Adrenal gland (tissue), 12 donors: ENCODE results near the gene FRMD5. TPM values are rescaled to one million over a fixed set of nuclear protein-coding genes. Genes with fewer than 3 reads are reported as not detected.

Experiments used
- DNase-seq, 7 donors: peaks; one replicate each; pipeline ENCODE4 v3.0.0-alpha.2; 2019 to 2020
- H3K27ac ChIP-seq, 5 donors: fragments of 200-600 bp; sonication (generic) in 4 of 5; 1 replicate in 3 of 5; 2 replicates in 2 of 5; pipeline versions ENCODE4 v1.5.1 to v1.8.0; 2016 to 2020; ENCODE audit warnings: mild to moderate bottlenecking in 1 of 5
- H3K27me3 ChIP-seq: fragments of 200-600 bp; 2 replicates; pipeline ENCODE4 v1.8.0; 2021
- H3K36me3 ChIP-seq, 2 donors: fragments of 200-600 bp; replicated peaks in 1 of 2; 1 replicate in 1 of 2; 2 replicates in 1 of 2; pipeline versions ENCODE4 v1.5.1 to v1.8.0; 2018 to 2022
- H3K4me1 ChIP-seq, 2 donors: fragments of 200-600 bp; replicated peaks in 1 of 2; 1 replicate in 1 of 2; 2 replicates in 1 of 2; pipeline versions ENCODE4 v1.5.1 to v1.8.0; 2018 to 2021
- H3K4me3 ChIP-seq, 4 donors: fragments of 200-600 bp; sonication (generic) in 3 of 4; one replicate each; pipeline ENCODE4 v1.5.1; 2016 to 2018
- H3K9me3 ChIP-seq, 3 donors: fragments of 200-600 bp; sonication (generic) in 1 of 3; replicated peaks in 1 of 3; 1 replicate in 2 of 3; 2 replicates in 1 of 3; pipeline versions ENCODE4 v1.5.1 to v1.8.0; 2016 to 2021
- POLR2A ChIP-seq, 2 donors: fragments of 450-650 bp; IDR thresholded peaks; one replicate each; pipeline ENCODE4 v1.6.1; 2017; ENCODE audit warnings: antibody characterized with exemption in 2 of 2, mild to moderate bottlenecking in 2 of 2, moderate library complexity in 1 of 2
- WGBS, 4 donors: extraction: QIAGEN DNeasy Blood & Tissue Kit in 2 of 4; methylation state at CpG; one replicate each; pipeline versions ENCODE4 v1.1.5 to v1.1.7; 2013 to 2017; 5-methylcytosine and 5-hydroxymethylcytosine counted together
- intact Hi-C, 2 donors: fragments of 100-400 bp; cut with DNase I; formaldehyde crosslinking; loops; one replicate each; pipeline versions ENCODE4 v1.14.1 to v1.15.0; 2022 to 2023
- polyA plus RNA-seq, 3 donors: library from polyadenylated mRNA; stranded (reverse); fragments of 200-250 nt in 2 of 3; fragments of 350-450 nt in 1 of 3; fragmentation: Illumina TruSeq in 1 of 3; extraction: RNeasy Lipid Tissue Mini Kit (QIAGEN cat#74804) in 1 of 3; gene quantifications; one replicate each; pipeline ENCODE4 v1.2.3, GENCODE V29; 2013 to 2014
- total RNA-seq, 9 donors: library from RNA; depleted of rRNA in 4 of 9; stranded (reverse); fragments of >200 nt in 4 of 9; fragments of 120-200 nt in 1 of 9; fragmentation: NEBNext Ultra II Directional in 1 of 9; extraction: Animal tissue kit (Norgen Biotek cat#: 25700) in 1 of 9; gene quantifications; one replicate each; pipeline versions ENCODE4 v1.1.0 to v1.2.4, GENCODE V29; 2013 to 2023
- TF ChIP-seq, protein P1 (sequence below), 6 experiments: fragments of 450-650 bp in 4 of 6; fragments of 200-600 bp in 2 of 6; sonication (generic) in 1 of 6; IDR thresholded peaks; 1 replicate in 5 of 6; 2 replicates in 1 of 6; pipeline versions ENCODE4 v1.5.1 to v1.8.0; 2016 to 2021; ENCODE audit warnings: antibody characterized with exemption in 6 of 6, mild to moderate bottlenecking in 2 of 6, moderate library complexity in 1 of 6
- donor health status: healthy with polysubstance abuse.
- donor health status: Bipolar disorder and iron deficiency.
- donor health status: DM: yes; HTN: yes; CAD: no.
- donor health status: DM: no; HTN: no; CAD: no.
- donor health status: DM: no; HTN: no; CAD: no.
- donor health status: DM: yes; HTN: yes; CAD: no.

Gene FRMD5
- total and polyA plus RNA-seq, 12 donors = 2.9 to 53.8 (median 12.1) TPM

DNA sequence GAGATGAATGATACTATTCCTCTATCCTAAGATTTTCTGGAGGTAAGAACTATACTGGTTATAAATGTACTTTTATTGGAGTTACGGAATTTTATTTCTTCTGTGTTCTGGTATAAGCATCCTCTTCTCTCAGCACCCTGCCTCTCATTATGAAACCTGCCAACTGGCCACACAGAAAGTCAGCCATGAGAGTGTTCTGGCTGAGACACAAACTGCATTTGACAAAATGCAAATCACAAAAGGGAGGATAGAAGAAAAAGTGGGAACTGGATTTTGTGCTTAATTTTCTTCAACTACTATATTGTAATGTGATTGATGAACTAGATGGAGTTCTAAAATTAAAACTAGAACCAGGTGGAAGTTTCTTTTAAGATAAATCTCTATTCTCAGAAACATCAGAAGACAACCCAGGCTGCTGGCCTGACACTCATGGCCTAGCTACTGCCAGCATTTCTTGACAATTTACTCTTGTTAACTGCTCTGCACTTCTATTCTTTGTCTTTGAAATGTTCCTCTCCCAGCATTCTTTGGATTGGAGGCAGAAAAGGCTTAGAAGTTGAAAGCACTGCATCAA lies 225.2 kb downstream of the FRMD5 start:
- no peaks in the 10 kb centered on the region for H3K9me3 ChIP-seq
- H3K27ac ChIP-seq = no peak overlapping the region
- H3K36me3 ChIP-seq = no peaks in the 10 kb centered on the region
- WGBS, 4 donors = 87 to 100% (median 98%) methylated on average over 1 of the region's 1 CpG
- intact Hi-C loops = no loop called here
- TF ChIP-seq, protein P1, sequence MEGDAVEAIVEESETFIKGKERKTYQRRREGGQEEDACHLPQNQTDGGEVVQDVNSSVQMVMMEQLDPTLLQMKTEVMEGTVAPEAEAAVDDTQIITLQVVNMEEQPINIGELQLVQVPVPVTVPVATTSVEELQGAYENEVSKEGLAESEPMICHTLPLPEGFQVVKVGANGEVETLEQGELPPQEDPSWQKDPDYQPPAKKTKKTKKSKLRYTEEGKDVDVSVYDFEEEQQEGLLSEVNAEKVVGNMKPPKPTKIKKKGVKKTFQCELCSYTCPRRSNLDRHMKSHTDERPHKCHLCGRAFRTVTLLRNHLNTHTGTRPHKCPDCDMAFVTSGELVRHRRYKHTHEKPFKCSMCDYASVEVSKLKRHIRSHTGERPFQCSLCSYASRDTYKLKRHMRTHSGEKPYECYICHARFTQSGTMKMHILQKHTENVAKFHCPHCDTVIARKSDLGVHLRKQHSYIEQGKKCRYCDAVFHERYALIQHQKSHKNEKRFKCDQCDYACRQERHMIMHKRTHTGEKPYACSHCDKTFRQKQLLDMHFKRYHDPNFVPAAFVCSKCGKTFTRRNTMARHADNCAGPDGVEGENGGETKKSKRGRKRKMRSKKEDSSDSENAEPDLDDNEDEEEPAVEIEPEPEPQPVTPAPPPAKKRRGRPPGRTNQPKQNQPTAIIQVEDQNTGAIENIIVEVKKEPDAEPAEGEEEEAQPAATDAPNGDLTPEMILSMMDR (IDR thresholded peaks at IDR 0.05) = no peak
- TF ChIP-seq POLR2A (IDR thresholded peaks at IDR 0.05) = no peak
- H3K4me3 ChIP-seq = no peak overlapping the region
- no peak for DNase-seq
- no peaks in the 10 kb centered on the region for H3K4me1 ChIP-seq
- H3K27me3 ChIP-seq = no peaks in the 10 kb centered on the region

DNA sequence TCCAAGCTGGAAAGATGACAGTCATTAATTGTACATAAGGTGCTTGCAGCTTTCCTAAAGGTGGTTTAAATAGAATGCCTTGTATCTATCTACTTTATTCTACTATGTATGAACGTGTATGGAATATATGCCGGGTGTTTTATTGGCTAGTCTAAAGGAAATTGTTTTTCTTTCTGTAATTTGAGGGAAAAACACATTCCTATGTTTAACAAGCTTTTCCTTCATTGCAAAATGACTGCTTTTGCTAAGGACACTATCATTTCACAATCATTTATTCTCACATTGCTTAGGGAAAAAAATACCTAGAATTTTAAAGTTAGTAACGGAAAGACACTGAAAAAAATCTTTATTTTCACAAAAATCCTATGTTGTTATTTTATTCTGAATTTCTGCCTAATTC lies 226.5 kb downstream of the FRMD5 start:
- DNase-seq = no peak
- Histone ChIP-seq H3K4me1 (no peaks in the 10 kb centered on the region), H3K36me3 (no peaks in the 10 kb centered on the region), H3K9me3 (no peaks in the 10 kb centered on the region), H3K4me3 (no peak overlapping the region), H3K27me3 (no peaks in the 10 kb centered on the region), H3K27ac (no peak overlapping the region)
- intact Hi-C loops = no loop called here
- TF ChIP-seq, protein P1 (IDR thresholded peaks at IDR 0.05) = no peak
- TF ChIP-seq POLR2A (IDR thresholded peaks at IDR 0.05) = no peak
- 73 to 79% (median 78%) methylated on average over 3 of the region's 3 CpGs for WGBS, 4 donors

DNA sequence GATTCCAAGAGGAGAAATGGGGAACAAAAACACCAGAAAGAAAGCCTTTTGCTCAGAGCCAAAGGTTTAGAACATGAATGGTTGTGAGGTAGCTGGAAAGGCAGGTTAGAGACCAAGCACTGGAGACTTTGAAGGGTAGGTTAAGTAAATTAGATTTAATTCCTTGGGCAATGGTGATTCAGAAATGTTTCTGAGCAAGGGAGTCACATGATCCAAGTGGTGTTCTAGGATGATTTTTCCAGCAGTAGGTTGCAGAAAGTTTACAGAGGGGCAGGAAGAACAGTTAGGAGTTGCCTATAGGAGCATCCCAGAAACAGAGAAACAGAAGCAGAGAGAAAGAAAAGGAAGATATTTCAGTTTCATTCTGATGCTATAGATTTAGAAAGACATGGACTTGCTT lies 228.4 kb downstream of the FRMD5 start:
- no peaks in the 10 kb centered on the region for H3K27me3 ChIP-seq
- TF ChIP-seq, protein P1 (IDR thresholded peaks at IDR 0.05) = no peak
- TF ChIP-seq POLR2A (IDR thresholded peaks at IDR 0.05) = no peak
- no peak for DNase-seq
- H3K36me3 ChIP-seq = no peaks in the 10 kb centered on the region
- no peaks in the 10 kb centered on the region for H3K9me3 ChIP-seq
- no peaks in the 10 kb centered on the region for H3K4me1 ChIP-seq
- no peak overlapping the region for H3K4me3 ChIP-seq
- H3K27ac ChIP-seq = no peak overlapping the region
- intact Hi-C loops = no loop called here

DNA sequence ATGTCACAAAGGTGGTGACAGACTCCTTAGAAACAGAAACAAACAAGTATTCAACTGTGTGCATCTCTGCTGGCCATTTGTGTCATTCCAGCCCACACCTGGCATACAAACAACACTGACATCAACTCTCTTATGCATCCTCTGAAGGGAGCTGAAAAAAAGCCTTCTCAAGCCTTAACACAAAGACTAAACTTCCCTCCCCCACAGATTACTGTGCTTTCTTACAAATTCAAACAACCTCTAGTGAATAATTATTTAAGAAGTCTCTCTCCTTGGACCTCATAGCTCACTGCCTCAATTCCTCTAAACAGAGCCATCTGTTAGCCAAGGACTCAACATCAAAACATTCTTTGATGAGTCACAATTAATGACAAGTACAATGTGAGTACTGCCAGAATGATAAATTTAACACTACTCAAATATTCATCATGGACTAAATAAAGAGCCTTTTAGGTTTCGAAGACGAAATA lies 236.2 kb downstream of the FRMD5 start:
- Histone ChIP-seq H3K9me3 (no peaks in the 10 kb centered on the region), H3K4me3 (no peak overlapping the region), H3K36me3 (no peaks in the 10 kb centered on the region), H3K27ac (no peak overlapping the region), H3K27me3 (no peaks in the 10 kb centered on the region), H3K4me1 (peaks cover 0 to 9% of the 10 kb centered on the region in 2 donors)
- DNase-seq = peak in 1 of 7 donors; percentile 2
- intact Hi-C loops = no loop called here
- 35 to 50% (median 42%) methylated on average over 2 of the region's 2 CpGs for WGBS, 4 donors
- no peak for TF ChIP-seq POLR2A (IDR thresholded peaks at IDR 0.05)
- TF ChIP-seq, protein P1 (IDR thresholded peaks at IDR 0.05) = no peak
